CD4-positive, alpha-beta T cell treated with Interferon gamma for 1 hour (primary cell): ENCODE results near the gene ETFRF1.

Source experiments
- DNase-seq: peaks from one replicate; pipeline ENCODE4 v3.0.0-alpha.2; 2020

Gene ETFRF1, protein sequence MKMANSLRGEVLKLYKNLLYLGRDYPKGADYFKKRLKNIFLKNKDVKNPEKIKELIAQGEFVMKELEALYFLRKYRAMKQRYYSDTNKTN

DNA sequence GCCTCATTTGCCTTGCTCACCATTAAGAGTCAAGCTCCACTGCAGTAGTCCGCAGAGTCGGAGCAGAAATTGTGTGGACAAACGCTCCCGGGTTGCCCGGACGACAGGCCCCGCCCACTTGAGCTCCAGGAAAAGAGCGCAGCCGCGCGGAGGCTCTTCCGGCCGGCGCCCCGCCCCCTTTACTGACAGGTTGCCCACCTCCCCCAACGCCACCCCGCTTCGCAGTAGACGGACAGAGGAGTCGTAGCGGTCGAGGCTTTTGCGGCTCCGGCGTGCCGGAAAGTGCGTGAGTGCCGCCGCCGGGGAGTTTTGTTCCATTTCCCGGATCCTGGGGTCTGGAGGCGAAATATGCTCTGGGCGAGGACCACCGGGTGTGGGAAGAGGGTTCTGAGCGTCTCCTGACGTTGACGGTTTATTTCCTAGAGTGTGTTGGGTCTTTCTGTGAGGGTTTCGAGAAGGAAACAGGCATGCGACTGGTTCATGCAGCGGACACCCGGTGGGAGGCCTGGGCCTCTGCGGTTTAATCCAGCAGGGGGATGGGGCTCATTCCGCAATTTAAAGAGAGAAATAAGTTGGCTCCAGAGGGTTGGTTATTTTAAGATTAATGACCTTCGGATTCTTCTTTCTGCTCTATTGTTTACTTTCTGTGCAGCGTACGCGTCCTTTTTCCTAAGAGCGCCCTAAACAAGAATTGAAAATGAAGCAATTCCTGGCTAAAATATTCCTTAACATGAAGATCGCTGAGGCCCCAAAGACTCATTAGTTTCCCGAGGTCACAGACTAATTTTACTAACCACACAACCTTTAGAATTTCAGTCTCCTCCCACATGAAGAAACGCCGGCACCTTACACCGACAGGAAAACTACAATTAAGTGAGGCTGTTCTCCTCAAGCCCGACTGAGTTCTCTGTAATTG is at the start of gene ETFRF1, which contains the start of gene DNAI7:
Gene ETFRF1 (plus strand): TSS at position 182 of the 916 bp plus-strand sequence. CDS start 8,720 bp downstream, outside the sequence.
Gene DNAI7 (minus strand): TSS at position 105 of the 916 bp plus-strand sequence. CDS start 82 bp downstream, at position 23.
- DNase-seq, result peak; percentile 98

DNA sequence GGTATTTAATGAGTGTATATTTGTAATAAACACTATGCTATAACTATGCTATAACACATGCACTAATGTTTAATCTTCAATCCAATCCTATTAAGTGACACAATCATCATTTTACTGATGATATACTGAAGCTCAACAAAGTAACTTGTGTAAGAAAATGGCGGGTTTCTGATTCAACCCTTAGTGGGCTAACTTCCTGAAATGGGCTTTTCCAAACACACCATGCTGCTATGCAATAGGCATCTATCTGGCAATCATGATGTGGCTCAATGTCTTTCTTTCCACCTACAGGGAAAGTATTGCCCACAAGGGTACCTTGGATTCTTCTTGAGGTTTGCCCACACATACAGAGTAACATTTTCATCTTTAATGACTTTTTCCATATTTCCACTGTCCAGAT is 48.4 kb upstream of the ETFRF1 start:
- no peak for DNase-seq

DNA sequence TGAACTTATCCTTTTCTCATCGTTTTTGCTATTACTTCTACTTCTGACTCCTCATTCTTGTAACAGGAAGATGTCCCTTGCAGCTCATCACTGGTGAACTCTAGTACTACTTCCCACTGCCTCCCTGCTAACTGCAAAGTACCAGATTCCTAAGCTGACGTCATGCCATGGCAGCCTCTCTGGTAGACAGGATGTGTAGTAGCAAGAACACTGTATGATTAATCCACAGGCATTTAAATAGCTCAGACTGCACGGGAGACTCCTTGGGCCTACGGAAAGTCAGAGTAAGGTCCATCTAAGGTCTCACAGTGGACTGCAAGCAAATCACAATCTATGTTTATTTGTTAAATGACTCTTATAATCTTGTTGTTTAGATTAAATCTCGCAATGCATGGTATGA is 43.6 kb upstream of the ETFRF1 start:
- no peak for DNase-seq

DNA sequence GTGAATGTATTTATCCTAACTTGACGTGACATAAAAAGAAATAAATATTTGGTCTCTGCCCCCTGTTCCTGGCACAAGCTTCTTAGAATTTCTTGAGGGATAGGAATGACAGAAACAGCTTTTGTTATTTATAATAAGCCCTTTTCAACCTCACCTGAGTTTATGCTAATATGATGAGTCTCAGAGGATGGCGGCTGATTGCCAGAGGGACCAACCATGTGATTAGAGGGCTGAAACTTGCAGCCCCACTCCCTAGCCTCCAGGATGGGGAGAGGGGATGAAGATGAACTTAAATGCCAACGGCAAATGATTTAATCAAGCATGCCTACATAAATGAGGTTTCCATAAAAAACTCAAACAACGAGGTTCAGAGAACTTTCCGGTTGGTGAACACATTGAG is 43.0 kb upstream of the ETFRF1 start:
- no peak for DNase-seq

DNA sequence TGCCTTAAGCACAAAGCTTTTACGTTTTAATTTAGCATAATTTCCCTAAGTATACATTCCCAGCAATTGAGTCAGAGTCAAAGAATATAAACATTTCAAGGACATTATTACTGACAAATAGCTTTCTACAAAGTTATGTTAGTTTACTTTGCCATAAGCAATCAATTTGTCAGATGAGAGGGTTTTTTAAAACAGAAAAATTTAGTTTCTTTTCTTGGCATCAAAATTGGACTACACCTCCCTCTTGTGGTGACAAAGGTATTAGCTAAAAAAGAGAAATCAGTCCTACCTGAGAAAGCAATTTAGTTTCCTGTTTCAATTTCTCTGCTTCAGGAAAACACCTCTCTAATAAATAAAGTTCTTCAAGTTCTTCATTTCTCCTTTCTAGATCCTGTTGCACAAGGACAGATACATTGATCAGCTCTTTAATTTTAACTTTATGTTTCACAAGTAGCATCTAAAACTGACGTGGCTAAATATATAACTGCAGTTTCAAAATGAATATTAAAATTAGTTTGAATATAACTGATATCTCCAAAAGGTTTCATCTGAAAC is 39.9 kb upstream of the ETFRF1 start:
- DNase-seq, result no peak

DNA sequence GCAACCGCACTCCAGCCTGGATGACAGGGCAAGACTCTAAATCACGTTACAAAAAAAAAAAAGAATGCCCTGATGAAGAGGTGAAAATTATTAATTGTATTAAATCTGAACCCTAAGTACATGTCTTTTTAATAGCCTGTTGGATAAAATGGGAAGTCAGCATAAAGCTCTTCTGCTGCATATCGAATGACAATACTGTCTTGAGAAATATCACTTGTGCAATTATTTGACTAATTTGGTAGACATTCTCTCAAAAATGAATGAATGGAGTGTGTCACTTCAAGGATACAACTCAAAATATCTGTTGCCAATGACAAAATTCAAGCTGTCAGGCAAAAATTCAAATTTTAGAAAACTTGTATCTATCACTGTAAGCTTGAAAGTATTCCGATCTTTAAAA is 39.0 kb upstream of the ETFRF1 start:
- DNase-seq, result no peak

DNA sequence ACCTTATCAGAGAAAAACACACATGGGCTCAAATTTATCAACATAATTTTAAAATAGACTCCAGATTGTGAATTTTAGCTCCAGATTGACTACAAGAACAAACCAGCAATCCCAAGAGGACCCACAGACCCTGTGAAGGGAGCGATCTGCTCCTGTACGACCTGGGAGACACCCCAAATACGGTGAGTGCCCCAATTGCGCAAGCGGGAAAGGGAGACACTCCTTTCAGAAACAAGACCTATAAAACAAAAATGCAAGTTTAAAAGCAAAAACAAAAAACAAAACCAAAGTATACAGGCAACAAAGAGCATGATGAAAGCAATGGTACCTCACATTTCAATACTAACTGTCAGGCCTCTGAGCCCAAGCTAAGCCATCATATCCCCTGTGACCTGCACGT is 32.2 kb upstream of the ETFRF1 start:
- DNase-seq, result no peak

DNA sequence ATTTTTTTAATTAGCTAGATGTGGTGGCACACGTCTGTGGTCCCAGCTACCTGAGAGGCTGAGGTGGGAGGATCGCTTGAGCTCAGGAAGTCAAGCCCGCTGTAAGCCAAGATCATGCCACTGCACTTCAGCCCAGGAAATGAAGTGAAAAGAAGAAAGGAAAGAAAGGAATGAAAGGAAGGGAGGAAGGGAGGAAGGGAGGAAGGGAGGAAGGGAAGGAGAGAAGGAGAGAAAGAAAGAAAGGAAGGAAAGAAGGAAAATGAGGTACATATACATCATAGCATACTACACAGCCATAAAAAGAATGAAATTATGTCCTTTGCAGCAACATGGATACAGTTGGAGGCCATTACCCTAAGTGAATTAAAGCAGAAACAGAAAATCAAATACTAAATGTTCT is 12.3 kb upstream of the ETFRF1 start:
- no peak for DNase-seq

DNA sequence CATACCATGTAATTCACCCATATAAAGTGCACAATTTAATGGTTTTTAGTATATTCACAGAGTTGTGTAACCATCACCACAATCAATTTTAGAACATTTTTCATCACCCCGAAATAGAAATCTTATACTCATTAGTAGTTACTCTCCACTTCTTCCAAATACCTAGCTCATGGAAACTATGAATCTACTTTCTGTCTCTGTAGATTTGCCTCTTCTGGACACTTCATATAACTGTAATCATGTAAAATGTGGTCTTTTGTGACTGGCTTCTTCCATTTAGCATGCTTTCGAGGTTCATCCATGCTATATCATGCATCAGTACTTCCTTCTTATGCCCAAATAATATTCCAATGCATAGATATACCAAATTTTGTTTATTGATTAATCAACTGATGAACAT is 10.9 kb upstream of the ETFRF1 start:
- DNase-seq, result no peak

DNA sequence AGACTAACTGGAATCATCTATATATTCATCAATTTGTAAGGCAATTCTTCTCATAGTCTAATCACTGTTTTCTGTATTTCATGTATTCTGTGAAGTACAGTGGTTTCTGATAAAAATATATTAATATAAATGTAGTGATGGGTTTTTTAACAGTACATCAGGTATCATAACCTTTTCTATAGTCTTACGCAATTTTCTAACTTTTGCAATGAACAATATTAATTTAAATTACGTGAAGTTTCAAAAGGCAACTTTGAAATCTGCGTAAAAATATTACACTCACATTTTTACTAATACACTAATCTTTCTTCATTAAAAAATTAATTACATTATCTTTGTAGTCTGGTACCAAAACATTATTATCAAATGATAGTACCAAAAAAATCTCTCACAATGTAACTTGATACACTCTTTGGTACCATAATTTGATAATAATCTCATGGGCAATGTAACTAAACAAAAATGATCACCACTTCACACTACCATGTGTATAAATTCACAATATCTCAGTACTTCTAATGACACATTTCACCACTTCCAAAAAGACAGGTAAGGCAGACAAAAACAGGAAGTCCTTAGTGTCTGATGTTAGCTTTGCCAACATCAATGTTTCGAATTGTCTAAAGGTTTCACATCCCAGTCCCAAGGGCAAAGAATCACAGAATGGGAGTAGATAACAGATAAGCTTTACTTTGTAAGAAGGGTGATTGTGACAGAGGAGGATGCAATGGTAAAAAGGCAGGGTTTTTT is 8.8 kb upstream of the ETFRF1 start:
- no peak for DNase-seq

DNA sequence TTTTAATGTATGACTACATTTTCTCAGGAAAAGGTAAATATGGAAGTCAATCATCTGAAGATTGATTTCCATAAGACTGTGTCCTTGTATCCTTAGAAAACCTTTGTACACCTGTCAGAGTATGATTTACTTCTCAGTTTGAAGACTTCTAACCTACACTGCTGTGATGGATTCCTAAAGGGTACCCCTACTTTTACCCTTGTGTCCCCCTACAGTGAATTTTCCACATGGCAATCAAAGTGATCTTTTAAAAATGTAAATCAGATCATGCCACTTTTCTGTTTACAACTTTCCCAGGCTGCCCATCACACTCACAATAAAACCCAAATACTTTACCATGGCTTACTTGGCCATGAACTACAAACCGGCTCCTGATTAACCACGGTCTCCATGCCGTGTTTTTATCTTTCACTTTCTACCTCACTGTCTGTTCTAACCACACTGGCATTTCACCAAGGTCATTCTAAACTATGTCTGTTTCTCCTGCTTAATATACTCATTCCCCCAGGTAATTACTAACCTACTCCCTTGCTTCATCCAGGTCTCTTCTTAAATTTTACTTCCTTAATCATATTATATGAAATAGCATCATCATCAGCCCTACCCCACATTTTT is 8.1 kb upstream of the ETFRF1 start:
- DNase-seq, result no peak

DNA sequence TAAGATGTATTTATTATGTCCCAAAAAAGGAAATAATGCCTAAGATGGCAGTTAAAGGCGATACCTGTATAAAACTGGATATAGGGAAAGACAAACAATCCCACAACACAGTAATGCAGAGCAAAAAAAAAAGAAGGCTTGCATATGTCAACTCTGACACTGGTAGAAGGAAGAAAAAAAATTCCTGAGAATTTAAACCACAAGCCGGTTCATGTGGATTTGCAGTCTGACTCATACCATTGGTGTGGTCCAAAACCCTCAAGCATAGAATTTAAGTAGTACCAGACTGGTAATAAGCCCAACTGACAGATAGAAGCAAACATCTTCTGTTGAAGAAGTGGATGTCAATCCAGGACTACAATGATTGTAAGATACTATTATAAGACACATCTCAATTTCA is 7.3 kb upstream of the ETFRF1 start:
- DNase-seq, result no peak

DNA sequence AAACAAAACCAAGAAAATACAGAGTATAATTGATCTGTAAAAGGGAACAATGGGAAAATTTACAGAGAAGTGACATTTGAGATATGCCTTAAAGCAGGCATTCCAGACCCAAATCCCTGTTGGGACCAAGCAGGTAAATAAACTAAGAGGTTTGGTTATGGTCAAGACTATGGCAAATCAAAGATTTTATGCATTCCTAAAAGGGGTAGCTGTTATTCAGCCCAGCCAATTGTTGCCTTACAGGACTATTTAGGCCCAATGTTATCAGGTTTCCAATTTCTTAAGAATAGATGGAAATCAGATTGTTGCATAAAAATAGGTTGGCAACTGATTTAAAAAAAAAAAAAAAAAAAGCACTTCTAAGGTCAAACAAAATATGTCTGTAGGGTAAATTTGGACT is 5.4 kb upstream of the ETFRF1 start:
- DNase-seq, result no peak

DNA sequence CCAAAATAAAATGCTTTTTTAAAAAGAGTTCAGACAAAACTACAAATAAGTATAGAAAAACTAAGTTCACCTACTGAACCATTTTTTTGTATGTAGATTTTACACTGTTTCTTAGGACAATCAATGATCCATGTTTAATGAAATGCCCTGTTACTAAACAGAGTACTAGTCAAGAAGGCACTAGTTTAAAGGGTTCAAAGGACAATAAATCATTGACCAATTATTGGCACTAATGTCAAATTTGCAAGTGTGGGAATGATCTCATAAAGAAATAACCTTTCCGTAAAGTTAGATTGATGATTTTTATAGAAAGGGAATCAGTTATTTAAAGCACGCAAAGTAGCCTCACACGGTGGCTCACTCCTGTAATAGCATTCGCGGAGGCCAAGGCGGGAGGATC is 4.2 kb upstream of the ETFRF1 start:
- no peak for DNase-seq

DNA sequence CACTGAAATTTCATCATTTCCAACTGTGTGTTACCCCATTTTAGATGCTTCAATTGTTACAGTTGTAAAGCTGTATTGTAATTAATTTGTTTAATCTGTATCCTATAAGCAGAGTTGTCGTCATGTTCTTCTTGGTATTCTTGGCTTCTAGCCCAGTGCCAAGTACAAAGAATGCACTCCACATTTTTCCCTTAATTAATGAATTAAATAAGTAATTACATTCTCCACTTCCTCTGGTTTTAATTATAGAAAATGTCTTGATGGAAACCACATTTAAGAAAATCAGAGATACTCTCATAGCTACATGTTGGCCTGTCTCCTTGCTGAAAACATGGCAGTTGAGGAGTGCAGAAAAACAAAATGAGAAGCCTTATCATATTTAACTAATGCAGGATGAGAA is 823 bp upstream of the ETFRF1 start:
- DNase-seq, result no peak

DNA sequence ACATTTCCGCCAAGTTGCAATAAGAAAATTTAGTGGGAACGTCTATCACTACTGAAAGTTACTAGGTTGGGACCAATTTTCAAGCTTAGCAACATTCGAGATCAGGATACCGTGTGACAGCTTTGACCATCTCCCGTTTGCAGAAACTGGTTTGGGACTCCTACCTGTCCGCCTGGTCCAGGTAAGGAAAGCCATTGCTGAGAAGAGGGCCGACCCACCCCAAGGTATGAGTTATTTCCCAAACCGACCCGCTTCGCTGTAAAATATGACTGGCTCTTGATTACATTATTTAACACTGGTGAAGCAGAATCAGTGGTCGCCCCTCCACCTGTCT is 348 bp upstream of the ETFRF1 start:
- DNase-seq, result no peak

DNA sequence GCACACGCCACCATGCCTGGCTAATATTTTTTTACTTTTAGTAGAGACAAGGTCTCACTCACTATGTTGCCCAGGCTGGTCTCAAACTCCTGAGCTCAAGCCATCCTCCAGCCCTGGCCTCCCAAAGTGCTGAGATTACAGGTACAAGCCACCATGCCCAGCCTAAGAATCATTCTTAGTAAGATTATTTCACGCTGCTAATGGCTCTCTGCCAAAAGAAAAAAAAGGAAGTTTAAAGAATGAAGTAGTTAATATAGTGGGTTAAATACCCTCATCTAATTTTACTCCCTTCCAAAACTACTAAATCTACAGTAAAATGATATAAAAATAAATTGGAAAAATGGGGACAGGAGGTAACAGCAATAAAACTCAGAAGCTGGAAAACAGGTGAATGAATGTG is 2.6 kb downstream of the ETFRF1 start:
- DNase-seq, result no peak

DNA sequence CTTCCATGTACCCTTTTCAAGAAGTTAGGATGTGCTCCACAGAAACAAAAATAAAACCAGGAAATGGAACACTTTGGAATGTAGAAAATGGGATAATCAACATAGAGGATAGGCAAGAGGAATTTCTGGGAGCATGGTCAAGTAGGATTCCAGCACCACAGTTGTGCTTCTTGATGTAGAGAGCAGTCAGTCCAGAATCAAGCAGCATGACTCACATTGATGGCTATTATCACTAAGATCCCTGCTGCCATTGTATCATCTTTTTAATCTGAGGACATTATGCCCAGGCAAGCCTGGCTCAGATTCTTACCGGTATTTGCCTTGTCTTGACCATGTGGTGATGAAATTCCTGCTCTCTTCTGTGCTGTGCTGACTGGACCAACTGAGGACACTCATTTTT is 5.7 kb downstream of the ETFRF1 start:
- no peak for DNase-seq

DNA sequence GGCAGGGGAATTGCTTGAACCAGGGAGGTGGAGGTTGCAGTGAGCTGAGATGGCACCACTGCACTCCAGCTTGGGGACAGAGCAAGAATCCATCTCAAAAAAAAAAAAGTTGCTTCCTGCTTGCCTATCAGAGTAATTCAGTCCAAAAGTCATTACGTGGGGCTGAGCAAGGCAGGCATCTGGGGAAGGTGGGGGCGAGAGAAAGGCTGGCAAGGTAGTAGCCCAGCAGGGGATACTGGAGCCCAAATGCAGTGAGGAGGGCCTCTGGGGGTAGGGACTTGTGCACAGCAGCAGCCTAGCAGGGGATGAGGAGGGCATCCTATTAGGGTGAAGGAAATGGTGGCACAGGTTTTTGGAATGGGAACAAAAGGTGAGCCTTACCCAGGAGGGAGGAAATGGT is 7.1 kb downstream of the ETFRF1 start:
- no peak for DNase-seq

DNA sequence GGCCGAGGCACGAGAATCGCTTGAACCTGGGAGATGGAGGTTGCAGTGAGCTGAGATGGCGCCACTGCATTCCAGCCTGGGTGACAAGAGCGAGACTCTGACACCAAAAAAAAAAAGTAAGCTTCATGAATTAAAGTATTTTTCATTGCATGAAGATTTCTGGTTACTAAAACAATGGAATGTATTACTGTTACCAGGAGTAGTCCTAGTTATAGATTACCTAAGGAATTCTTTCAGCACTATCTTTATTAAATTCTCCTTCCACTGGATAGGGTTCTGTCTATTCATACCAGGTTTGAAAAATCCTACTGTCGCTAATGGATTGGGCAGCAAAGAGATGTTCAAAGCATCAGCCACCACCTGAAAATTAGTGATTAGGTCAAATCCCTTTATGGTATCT is 12.4 kb downstream of the ETFRF1 start:
- no peak for DNase-seq

DNA sequence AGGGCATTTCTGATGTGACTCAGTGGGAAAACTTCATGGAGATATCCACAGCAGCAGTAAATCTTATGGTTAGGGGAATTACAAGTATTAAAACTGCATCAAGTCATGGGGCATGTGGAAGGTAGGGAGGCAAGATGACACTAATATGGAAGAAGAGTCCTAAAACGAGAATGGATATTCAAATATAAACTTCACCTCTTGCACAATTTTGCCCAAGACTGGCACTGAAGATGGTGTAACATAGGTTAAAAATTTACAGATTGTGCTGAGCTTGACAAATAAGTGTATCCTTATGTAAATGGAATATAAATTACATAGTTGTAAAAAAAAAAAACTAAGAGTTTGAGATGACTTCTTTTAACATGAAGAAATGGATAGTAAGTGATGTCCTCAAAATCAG is 12.8 kb downstream of the ETFRF1 start:
- no peak for DNase-seq

DNA sequence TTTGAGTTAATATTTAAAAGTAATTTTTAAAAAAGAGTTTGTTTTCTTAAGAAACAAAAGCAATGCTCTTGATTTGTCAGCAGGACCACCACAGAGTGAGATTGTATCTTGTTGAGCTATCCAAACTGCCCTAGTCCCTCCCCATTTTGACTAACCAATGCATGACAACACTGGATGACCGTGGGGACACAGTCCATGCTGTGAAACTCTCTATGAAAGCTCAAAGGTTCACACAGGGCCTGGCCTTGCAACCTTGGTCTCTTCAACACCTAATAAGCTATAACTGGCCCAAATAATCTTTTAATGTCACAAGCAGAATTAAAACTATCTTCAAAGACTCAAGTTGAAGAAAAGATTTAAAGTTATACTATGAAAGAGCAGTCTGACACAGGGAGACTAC is 13.5 kb downstream of the ETFRF1 start:
- no peak for DNase-seq

DNA sequence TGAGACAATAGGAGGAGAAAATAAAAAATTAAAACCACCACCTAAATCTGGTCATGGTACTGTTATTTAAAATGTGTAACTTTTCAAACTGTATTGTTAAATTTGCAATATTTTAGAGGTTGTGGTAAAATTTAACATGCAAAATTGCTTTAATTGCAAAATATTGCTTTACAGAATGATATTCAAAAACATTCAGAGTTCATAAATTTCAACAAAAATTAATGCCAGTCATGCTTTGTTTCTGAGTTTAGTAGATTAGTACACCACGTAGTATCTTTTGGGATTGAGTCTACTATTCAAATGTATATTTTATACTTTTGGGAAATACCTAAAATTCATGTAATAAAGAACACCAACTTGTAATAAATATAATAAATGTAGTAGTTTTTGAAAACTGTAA is 18.3 kb downstream of the ETFRF1 start:
- no peak for DNase-seq
